SK-N-SH (cell line): ENCODE results near the gene COP1. TPM values are rescaled to one million over a fixed set of nuclear protein-coding genes. Genes with fewer than 3 reads are reported as not detected.

ENCODE experiments used
- CTCF ChIA-PET: fragments of 300-600, 350-600 bp; formaldehyde crosslinking; extraction: SDS; loops from one replicate; lab custom pipeline; 2021; lab: Yijun Ruan, JAX
- POLR2A ChIA-PET: fragments of 350-600 bp; sonication (Branson Sonifier 250); formaldehyde crosslinking; extraction: SDS; loops from one replicate; lab custom pipeline; 2020; ENCODE audit warnings: antibody characterized with exemption, inconsistent platforms; lab: Yijun Ruan, JAX
- DNase-seq: peaks from one replicate; pipeline ENCODE4 v3.0.0; 2012
- H2AFZ ChIP-seq: fragments of 200-600 bp; sonication (generic); 2 replicates; pipeline ENCODE4 v1.8.1; 2016; ENCODE audit warnings: antibody characterized with exemption, mild to moderate bottlenecking, low read depth
- H3F3A ChIP-seq: fragments of 200-600 bp; sonication (generic); replicated peaks from 2 replicates; pipeline ENCODE3; 2016; ENCODE audit warnings: antibody characterized with exemption, mild to moderate bottlenecking; ENCODE audit not compliant: insufficient read depth
- H3K27ac ChIP-seq, 2 experiments: fragments of 200-500 bp in 1 of 2; fragments of 200-600 bp in 1 of 2; sonication (Bioruptor generic) in 1 of 2; sonication (generic), shearing (Covaris generic) in 1 of 2; 2 replicates each; pipeline versions ENCODE4 v1.5.1 to v1.6.1; 2014 to 2016; ENCODE audit warnings: low read depth in 2 of 2, inconsistent platforms in 1 of 2, low read length in 1 of 2, mild to moderate bottlenecking in 1 of 2, mixed read lengths in 1 of 2
- H3K27me3 ChIP-seq: fragments of 200-600 bp; sonication (generic), shearing (Covaris generic); 2 replicates; pipeline ENCODE4 v1.6.1; 2016; ENCODE audit warnings: mixed run types; ENCODE audit not compliant: insufficient read depth
- H3K36me3 ChIP-seq, 2 experiments: fragments of 200-500 bp in 1 of 2; fragments of 200-600 bp in 1 of 2; sonication (Bioruptor generic) in 1 of 2; sonication (generic) in 1 of 2; replicated peaks in 1 of 2; 2 replicates each; pipeline versions ENCODE3 to v1.5.1; 2014 to 2016; ENCODE audit warnings: low read length in 1 of 2, mild to moderate bottlenecking in 1 of 2; ENCODE audit not compliant: insufficient read depth in 2 of 2, control insufficient read depth in 1 of 2
- H3K4me1 ChIP-seq, 2 experiments: fragments of 200-500 bp in 1 of 2; fragments of 200-600 bp in 1 of 2; sonication (Bioruptor generic) in 1 of 2; sonication (generic), shearing (Covaris generic) in 1 of 2; 2 replicates each; pipeline versions ENCODE4 v1.5.1 to v1.6.1; 2014 to 2016; ENCODE audit warnings: low read depth in 1 of 2, low read length in 1 of 2, mixed run types in 1 of 2; ENCODE audit not compliant: insufficient read depth in 2 of 2, control insufficient read depth in 1 of 2
- H3K4me2 ChIP-seq: fragments of 200-600 bp; sonication (generic), shearing (Covaris generic); 2 replicates; pipeline ENCODE4 v1.6.1; 2017; ENCODE audit warnings: mixed run types
- H3K4me3 ChIP-seq, 2 experiments: fragments of 200-500 bp in 1 of 2; fragments of 200-600 bp in 1 of 2; sonication (Bioruptor generic) in 1 of 2; sonication (generic), shearing (Covaris generic) in 1 of 2; 2 replicates each; pipeline versions ENCODE4 v1.5.1 to v1.8.1; 2014 to 2016; ENCODE audit warnings: low read depth in 2 of 2, inconsistent platforms in 1 of 2, low read length in 1 of 2, mild to moderate bottlenecking in 1 of 2, mixed read lengths in 1 of 2, moderate library complexity in 1 of 2
- H3K79me2 ChIP-seq: fragments of 200-600 bp; sonication (generic); 2 replicates; pipeline ENCODE4 v1.8.1; 2017; ENCODE audit warnings: mild to moderate bottlenecking; ENCODE audit not compliant: insufficient read depth
- H3K9ac ChIP-seq: fragments of 200-600 bp; sonication (generic); 2 replicates; pipeline ENCODE4 v1.6.1; 2017; ENCODE audit warnings: mixed run types
- H3K9me2 ChIP-seq: fragments of 200-600 bp; sonication (generic); 2 replicates; pipeline ENCODE4 v1.6.1; 2017; ENCODE audit warnings: mixed run types
- H3K9me3 ChIP-seq: fragments of 200-600 bp; sonication (generic); 2 replicates; pipeline ENCODE4 v1.6.1; 2017; ENCODE audit warnings: mixed run types, mild to moderate bottlenecking, moderate library complexity
- H4K20me1 ChIP-seq: fragments of 200-600 bp; sonication (generic); 2 replicates; pipeline ENCODE4 v1.6.1; 2017; ENCODE audit warnings: mild to moderate bottlenecking, mixed run types; ENCODE audit not compliant: insufficient read depth
- CHD2 ChIP-seq: fragments of 150-350 bp; IDR thresholded peaks from 2 replicates; pipeline ENCODE4 v1.6.1; 2018; ENCODE audit warnings: low read length; ENCODE audit not compliant: partially characterized antibody
- FOXJ3 ChIP-seq: sonication (generic); formaldehyde crosslinking; IDR thresholded peaks from 2 replicates; pipeline ENCODE4 v1.5.1; 2020; ENCODE audit warnings: mild to moderate bottlenecking, missing genetic modification reagents
- FOXM1 ChIP-seq: IDR thresholded peaks from 2 replicates; pipeline ENCODE4 v1.4.0; 2012; ENCODE audit warnings: low read depth, mild to moderate bottlenecking
- GATA2 ChIP-seq: sonication (generic); formaldehyde crosslinking; IDR thresholded peaks from 2 replicates; pipeline ENCODE4 v1.5.0; 2020; ENCODE audit warnings: mild to moderate bottlenecking, missing genetic modification reagents
- MEF2A ChIP-seq: IDR thresholded peaks from 2 replicates; pipeline ENCODE4 v1.4.0; 2012; ENCODE audit warnings: low read depth, borderline replicate concordance
- MXI1 ChIP-seq: IDR thresholded peaks from 2 replicates; pipeline ENCODE4 v1.6.1; 2012; ENCODE audit warnings: mild to moderate bottlenecking, low read depth, low read length, improper control_type of control experiment
- POLR2AphosphoS5 ChIP-seq: IDR thresholded peaks from 2 replicates; pipeline ENCODE4 v1.6.1; 2012; ENCODE audit warnings: low read depth, low read length
- RAD21 ChIP-seq: IDR thresholded peaks from 2 replicates; pipeline ENCODE4 v1.6.1; 2012; ENCODE audit warnings: mild to moderate bottlenecking, low read length
- SIN3A ChIP-seq: IDR thresholded peaks from 2 replicates; pipeline ENCODE4 v1.6.1; 2012; ENCODE audit warnings: low read depth, mild to moderate bottlenecking, low read length, moderate library complexity, borderline replicate concordance
- TAF1 ChIP-seq: IDR thresholded peaks from 2 replicates; pipeline ENCODE4 v1.6.1; 2012; ENCODE audit warnings: low read depth, mild to moderate bottlenecking, low read length, moderate library complexity, borderline replicate concordance
- TEAD4 ChIP-seq: IDR thresholded peaks from 2 replicates; pipeline ENCODE4 v1.4.0; 2012; ENCODE audit warnings: mild to moderate bottlenecking, borderline replicate concordance; ENCODE audit not compliant: insufficient read depth
- WGBS: methylation state at CpG from one replicate; pipeline ENCODE4 v1.1.6; 2017; ENCODE audit warnings: low lambda C conversion rate; 5-methylcytosine and 5-hydroxymethylcytosine counted together
- polyA plus RNA-seq, 3 experiments: library from polyadenylated mRNA; depleted of rRNA; stranded (reverse); fragments of >200 nt; gene quantifications; 2 replicates each; pipeline ENCODE4 v1.2.3, GENCODE V29; 2012
- TF ChIP-seq, protein P1 (sequence below): fragments of 150-350 bp; IDR thresholded peaks from 2 replicates; pipeline ENCODE4 v1.6.1; 2016; ENCODE audit warnings: mild to moderate bottlenecking, low read depth, low read length
- TF ChIP-seq, protein P2 (sequence below): IDR thresholded peaks from 2 replicates; pipeline ENCODE4 v1.4.0; 2012; ENCODE audit warnings: low read depth, borderline replicate concordance
- TF ChIP-seq, protein P3 (sequence below): fragments of 200-600 bp; sonication (generic); IDR thresholded peaks from 2 replicates; pipeline ENCODE4 v1.6.1; 2017; ENCODE audit warnings: antibody characterized with exemption, mild to moderate bottlenecking, moderate library complexity
- TF ChIP-seq, protein P4 (sequence below): IDR thresholded peaks from 2 replicates; pipeline ENCODE4 v1.6.1; 2012; ENCODE audit warnings: mild to moderate bottlenecking, low read depth, low read length, moderate library complexity
- TF ChIP-seq, protein P5 (sequence below): IDR thresholded peaks from 2 replicates; pipeline ENCODE4; 2012

COP1 gene
- polyA plus RNA-seq, 1 of the 3 experiments (the other 2 are of a cell fraction): 10.3 TPM

DNA sequence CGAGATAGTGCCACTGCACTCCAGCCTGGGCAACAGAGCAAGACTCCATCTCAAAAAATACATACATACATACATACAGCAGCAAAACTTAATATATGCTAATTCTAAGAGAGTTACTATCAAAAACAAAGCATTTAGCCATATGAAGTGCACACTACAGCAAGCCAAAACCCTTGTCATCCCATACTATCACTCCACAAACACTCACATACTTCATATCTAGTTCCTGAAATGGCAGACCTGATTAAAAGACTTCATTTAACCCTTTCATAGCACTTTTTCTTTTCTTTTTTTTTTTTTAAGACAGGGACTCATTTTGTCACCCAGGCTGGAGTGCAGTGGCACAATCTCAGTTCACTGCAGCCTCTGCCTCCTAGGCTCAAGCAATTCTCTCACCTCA is 65.6 kb downstream of the COP1 start:
- no peaks in the 10 kb centered on the region for H3K27me3 ChIP-seq
- no peaks in the 10 kb centered on the region for H3K9me3 ChIP-seq
- H3K9ac ChIP-seq: no peak overlapping the region
- no peaks in the 10 kb centered on the region for H3F3A ChIP-seq
- ChIA-PET CTCF (no interaction called here), POLR2A (no interaction called here)
- no peak overlapping the region for H3K27ac ChIP-seq
- no peak overlapping the region for H3K4me2 ChIP-seq
- WGBS: 100% methylated on average over 1 of the region's 1 CpG
- H3K4me1 ChIP-seq: no peaks in the 10 kb centered on the region; a peak in 1 of 4 replicates
- TF ChIP-seq TAF1 (no peak), FOXJ3 (CRISPR knock-in tag) (no peak), SIN3A (no peak), CHD2 (no peak), FOXM1 (no peak), TEAD4 (no peak), MEF2A (no peak), GATA2 (no peak), MXI1 (no peak), POLR2AphosphoS5 (no peak), RAD21 (no peak)
- TF ChIP-seq, protein P1, sequence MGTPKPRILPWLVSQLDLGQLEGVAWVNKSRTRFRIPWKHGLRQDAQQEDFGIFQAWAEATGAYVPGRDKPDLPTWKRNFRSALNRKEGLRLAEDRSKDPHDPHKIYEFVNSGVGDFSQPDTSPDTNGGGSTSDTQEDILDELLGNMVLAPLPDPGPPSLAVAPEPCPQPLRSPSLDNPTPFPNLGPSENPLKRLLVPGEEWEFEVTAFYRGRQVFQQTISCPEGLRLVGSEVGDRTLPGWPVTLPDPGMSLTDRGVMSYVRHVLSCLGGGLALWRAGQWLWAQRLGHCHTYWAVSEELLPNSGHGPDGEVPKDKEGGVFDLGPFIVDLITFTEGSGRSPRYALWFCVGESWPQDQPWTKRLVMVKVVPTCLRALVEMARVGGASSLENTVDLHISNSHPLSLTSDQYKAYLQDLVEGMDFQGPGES: no peak
- TF ChIP-seq, protein P2, sequence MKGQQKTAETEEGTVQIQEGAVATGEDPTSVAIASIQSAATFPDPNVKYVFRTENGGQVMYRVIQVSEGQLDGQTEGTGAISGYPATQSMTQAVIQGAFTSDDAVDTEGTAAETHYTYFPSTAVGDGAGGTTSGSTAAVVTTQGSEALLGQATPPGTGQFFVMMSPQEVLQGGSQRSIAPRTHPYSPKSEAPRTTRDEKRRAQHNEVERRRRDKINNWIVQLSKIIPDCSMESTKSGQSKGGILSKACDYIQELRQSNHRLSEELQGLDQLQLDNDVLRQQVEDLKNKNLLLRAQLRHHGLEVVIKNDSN: no peak
- TF ChIP-seq, protein P3, sequence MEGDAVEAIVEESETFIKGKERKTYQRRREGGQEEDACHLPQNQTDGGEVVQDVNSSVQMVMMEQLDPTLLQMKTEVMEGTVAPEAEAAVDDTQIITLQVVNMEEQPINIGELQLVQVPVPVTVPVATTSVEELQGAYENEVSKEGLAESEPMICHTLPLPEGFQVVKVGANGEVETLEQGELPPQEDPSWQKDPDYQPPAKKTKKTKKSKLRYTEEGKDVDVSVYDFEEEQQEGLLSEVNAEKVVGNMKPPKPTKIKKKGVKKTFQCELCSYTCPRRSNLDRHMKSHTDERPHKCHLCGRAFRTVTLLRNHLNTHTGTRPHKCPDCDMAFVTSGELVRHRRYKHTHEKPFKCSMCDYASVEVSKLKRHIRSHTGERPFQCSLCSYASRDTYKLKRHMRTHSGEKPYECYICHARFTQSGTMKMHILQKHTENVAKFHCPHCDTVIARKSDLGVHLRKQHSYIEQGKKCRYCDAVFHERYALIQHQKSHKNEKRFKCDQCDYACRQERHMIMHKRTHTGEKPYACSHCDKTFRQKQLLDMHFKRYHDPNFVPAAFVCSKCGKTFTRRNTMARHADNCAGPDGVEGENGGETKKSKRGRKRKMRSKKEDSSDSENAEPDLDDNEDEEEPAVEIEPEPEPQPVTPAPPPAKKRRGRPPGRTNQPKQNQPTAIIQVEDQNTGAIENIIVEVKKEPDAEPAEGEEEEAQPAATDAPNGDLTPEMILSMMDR: no peak
- TF ChIP-seq, protein P4, sequence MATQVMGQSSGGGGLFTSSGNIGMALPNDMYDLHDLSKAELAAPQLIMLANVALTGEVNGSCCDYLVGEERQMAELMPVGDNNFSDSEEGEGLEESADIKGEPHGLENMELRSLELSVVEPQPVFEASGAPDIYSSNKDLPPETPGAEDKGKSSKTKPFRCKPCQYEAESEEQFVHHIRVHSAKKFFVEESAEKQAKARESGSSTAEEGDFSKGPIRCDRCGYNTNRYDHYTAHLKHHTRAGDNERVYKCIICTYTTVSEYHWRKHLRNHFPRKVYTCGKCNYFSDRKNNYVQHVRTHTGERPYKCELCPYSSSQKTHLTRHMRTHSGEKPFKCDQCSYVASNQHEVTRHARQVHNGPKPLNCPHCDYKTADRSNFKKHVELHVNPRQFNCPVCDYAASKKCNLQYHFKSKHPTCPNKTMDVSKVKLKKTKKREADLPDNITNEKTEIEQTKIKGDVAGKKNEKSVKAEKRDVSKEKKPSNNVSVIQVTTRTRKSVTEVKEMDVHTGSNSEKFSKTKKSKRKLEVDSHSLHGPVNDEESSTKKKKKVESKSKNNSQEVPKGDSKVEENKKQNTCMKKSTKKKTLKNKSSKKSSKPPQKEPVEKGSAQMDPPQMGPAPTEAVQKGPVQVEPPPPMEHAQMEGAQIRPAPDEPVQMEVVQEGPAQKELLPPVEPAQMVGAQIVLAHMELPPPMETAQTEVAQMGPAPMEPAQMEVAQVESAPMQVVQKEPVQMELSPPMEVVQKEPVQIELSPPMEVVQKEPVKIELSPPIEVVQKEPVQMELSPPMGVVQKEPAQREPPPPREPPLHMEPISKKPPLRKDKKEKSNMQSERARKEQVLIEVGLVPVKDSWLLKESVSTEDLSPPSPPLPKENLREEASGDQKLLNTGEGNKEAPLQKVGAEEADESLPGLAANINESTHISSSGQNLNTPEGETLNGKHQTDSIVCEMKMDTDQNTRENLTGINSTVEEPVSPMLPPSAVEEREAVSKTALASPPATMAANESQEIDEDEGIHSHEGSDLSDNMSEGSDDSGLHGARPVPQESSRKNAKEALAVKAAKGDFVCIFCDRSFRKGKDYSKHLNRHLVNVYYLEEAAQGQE: no peak
- TF ChIP-seq, protein P5, sequence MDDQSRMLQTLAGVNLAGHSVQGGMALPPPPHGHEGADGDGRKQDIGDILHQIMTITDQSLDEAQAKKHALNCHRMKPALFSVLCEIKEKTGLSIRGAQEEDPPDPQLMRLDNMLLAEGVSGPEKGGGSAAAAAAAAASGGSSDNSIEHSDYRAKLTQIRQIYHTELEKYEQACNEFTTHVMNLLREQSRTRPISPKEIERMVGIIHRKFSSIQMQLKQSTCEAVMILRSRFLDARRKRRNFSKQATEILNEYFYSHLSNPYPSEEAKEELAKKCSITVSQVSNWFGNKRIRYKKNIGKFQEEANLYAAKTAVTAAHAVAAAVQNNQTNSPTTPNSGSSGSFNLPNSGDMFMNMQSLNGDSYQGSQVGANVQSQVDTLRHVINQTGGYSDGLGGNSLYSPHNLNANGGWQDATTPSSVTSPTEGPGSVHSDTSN: no peak
- H3K36me3 ChIP-seq: peaks cover 22 to 26% of the 10 kb centered on the region in 2 experiments
- peaks cover 86% of the 10 kb centered on the region for H3K79me2 ChIP-seq
- no peak for DNase-seq
- no peaks in the 10 kb centered on the region for H4K20me1 ChIP-seq
- no peak overlapping the region for H2AFZ ChIP-seq
- H3K9me2 ChIP-seq: no peaks in the 10 kb centered on the region
- H3K4me3 ChIP-seq: no peak overlapping the region
